22Rv1 (cell line): ENCODE measurements around the gene ERICH2.

Experiments used
- ZFX ChIP-seq: fragments of 450-650 bp; IDR thresholded peaks from 2 replicates; pipeline ENCODE4 v1.6.1; 2017; ENCODE audit warnings: antibody characterized with exemption, borderline replicate concordance
- TF ChIP-seq, protein P1 (sequence below): fragments of 450-650 bp; IDR thresholded peaks from 2 replicates; pipeline ENCODE4 v1.5.1; 2017; ENCODE audit warnings: mild to moderate bottlenecking

DNA sequence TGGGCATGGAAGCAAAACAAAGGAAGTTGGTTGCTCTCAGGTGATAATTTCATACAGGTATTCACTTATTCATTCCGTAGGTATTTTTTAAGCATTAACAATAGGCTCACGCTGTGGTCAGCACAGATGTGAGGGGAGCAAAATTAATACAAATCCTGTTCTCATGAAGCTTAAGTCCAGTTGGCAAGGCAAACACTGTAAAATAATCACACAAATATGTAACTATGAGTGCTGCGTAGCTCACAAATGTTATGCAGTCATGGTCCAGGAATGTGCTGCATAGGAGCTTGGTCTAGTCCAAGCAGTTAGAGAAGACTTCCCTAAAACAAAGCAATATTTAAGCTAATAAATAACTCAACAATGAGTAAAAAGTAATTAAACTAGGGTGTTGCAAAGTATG lies 31.1 kb upstream of the ERICH2 start:
- TF ChIP-seq, protein P1, sequence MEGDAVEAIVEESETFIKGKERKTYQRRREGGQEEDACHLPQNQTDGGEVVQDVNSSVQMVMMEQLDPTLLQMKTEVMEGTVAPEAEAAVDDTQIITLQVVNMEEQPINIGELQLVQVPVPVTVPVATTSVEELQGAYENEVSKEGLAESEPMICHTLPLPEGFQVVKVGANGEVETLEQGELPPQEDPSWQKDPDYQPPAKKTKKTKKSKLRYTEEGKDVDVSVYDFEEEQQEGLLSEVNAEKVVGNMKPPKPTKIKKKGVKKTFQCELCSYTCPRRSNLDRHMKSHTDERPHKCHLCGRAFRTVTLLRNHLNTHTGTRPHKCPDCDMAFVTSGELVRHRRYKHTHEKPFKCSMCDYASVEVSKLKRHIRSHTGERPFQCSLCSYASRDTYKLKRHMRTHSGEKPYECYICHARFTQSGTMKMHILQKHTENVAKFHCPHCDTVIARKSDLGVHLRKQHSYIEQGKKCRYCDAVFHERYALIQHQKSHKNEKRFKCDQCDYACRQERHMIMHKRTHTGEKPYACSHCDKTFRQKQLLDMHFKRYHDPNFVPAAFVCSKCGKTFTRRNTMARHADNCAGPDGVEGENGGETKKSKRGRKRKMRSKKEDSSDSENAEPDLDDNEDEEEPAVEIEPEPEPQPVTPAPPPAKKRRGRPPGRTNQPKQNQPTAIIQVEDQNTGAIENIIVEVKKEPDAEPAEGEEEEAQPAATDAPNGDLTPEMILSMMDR = no peak
- no peak for TF ChIP-seq ZFX
